HCT116 (cell line): ENCODE data around the gene DMD. TPM values are rescaled to one million over a fixed set of nuclear protein-coding genes. Genes with fewer than 3 reads are reported as not detected.

Experiments
- ATAC-seq: fragments of 200-7000 bp; cut with Tn5 transposase; 2 replicates; pipeline ENCODE4 v1.9.1; 2020; ENCODE audit warnings: mild to moderate bottlenecking, moderate library complexity
- BruUV-seq: library from RNA; stranded (reverse); fragments of 400-500 nt; replicated peaks from 2 replicates; lab custom pipeline; 2021; lab: Mats Ljungman, UMichigan
- CTCF ChIA-PET: fragments of 300-600 bp; sonication (Branson Sonifier 250); formaldehyde crosslinking; loops from one replicate; lab custom pipeline; 2021; ENCODE audit warnings: antibody characterized with exemption; lab: Charles Lee
- POLR2A ChIA-PET: fragments of 300-600, 350-600 bp; sonication (Branson Sonifier 250); formaldehyde crosslinking; loops from one replicate; lab custom pipeline; 2021; ENCODE audit warnings: antibody characterized with exemption; lab: Charles Lee
- RAD21 ChIA-PET, 2 experiments: fragments of 300-600 bp; sonication (Branson Sonifier 250); formaldehyde crosslinking; loops; one replicate each; lab custom pipeline; 2023; ENCODE audit warnings: low total read pairs in 2 of 2; ENCODE audit not compliant: uncharacterized antibody in 2 of 2, unreplicated experiment in 2 of 2, low non-redundant PET in 1 of 2; lab: Charles Lee
- DNase-seq: peaks from one replicate; pipeline ENCODE4 v3.0.0-alpha.2; 2010; ENCODE audit warnings: low read depth, low spot score
- H2AFZ ChIP-seq: fragments of 200-600 bp; shearing (Covaris generic), sonication (generic); 2 replicates; pipeline ENCODE4 v1.6.1; 2017; ENCODE audit warnings: low read depth, mixed run types, mixed read lengths, antibody characterized with exemption, low read length; ENCODE audit not compliant: poor library complexity, severe bottlenecking
- H3K27ac ChIP-seq: 2 replicates; pipeline ENCODE4 v1.5.1; 2012; ENCODE audit warnings: low read depth, low read length
- H3K27me3 ChIP-seq: fragments of 200-600 bp; sonication (generic); 2 replicates; pipeline ENCODE4 v1.6.1; 2016; ENCODE audit warnings: mixed run types, low read length, mixed read lengths; ENCODE audit not compliant: insufficient read depth
- H3K36me3 ChIP-seq, 2 experiments: fragments of 200-500 bp in 1 of 2; fragments of 200-600 bp in 1 of 2; sonication (Bioruptor generic) in 1 of 2; sonication (generic) in 1 of 2; 2 replicates each; pipeline versions ENCODE4 v1.5.1 to v1.6.1; 2014 to 2016; ENCODE audit warnings: low read length in 2 of 2, inconsistent platforms in 1 of 2, mixed read lengths in 1 of 2, mixed run types in 1 of 2; ENCODE audit not compliant: insufficient read depth in 2 of 2, control insufficient read depth in 1 of 2
- H3K4me1 ChIP-seq, 2 experiments: fragments of 200-600 bp in 1 of 2; sonication (generic) in 1 of 2; 2 replicates each; pipeline versions ENCODE4 v1.5.1 to v1.6.1; 2012 to 2017; ENCODE audit warnings: low read length in 2 of 2, inconsistent platforms in 1 of 2, mild to moderate bottlenecking in 1 of 2, mixed read lengths in 1 of 2, mixed run types in 1 of 2, moderate library complexity in 1 of 2; ENCODE audit not compliant: insufficient read depth in 2 of 2, control insufficient read depth in 1 of 2
- H3K4me2 ChIP-seq: fragments of 200-600 bp; sonication (generic); 2 replicates; pipeline ENCODE4 v1.6.1; 2017; ENCODE audit warnings: mixed run types, low read length, mixed read lengths
- H3K4me3 ChIP-seq, 2 experiments: fragments of 200-600 bp in 1 of 2; sonication (generic) in 1 of 2; replicated peaks in 1 of 2; 2 replicates each; pipeline ENCODE4 v1.5.1; 2011 to 2016; ENCODE audit warnings: low read length in 2 of 2, control low read depth in 1 of 2, low read depth in 1 of 2, mild to moderate bottlenecking in 1 of 2, mixed read lengths in 1 of 2, mixed run types in 1 of 2
- H3K79me2 ChIP-seq: fragments of 200-600 bp; sonication (generic); 2 replicates; pipeline ENCODE4 v1.6.1; 2017; ENCODE audit warnings: mild to moderate bottlenecking, mixed run types, low read length, moderate library complexity, mixed read lengths; ENCODE audit not compliant: insufficient read depth
- H3K9ac ChIP-seq: fragments of 200-600 bp; sonication (generic); 2 replicates; pipeline ENCODE4 v1.6.1; 2016; ENCODE audit warnings: low read length, mixed read lengths
- H3K9me2 ChIP-seq: fragments of 200-600 bp; sonication (generic), shearing (Covaris generic); 2 replicates; pipeline ENCODE4 v1.6.1; 2017; ENCODE audit warnings: mixed run types, mild to moderate bottlenecking, moderate library complexity; ENCODE audit not compliant: insufficient read depth
- H3K9me3 ChIP-seq, 2 experiments: fragments of 200-500 bp in 1 of 2; fragments of 200-600 bp in 1 of 2; sonication (Bioruptor generic) in 1 of 2; sonication (generic) in 1 of 2; 2 replicates each; pipeline ENCODE4 v1.6.1; 2014 to 2017; ENCODE audit warnings: low read length in 2 of 2, mixed read lengths in 2 of 2, inconsistent platforms in 1 of 2, low read depth in 1 of 2, mild to moderate bottlenecking in 1 of 2, mixed run types in 1 of 2, moderate library complexity in 1 of 2; ENCODE audit not compliant: control insufficient read depth in 1 of 2, insufficient read depth in 1 of 2
- H4K20me1 ChIP-seq: fragments of 200-600 bp; sonication (generic), shearing (Covaris generic); 2 replicates; pipeline ENCODE4 v1.6.1; 2017; ENCODE audit warnings: mixed run types, mild to moderate bottlenecking, moderate library complexity; ENCODE audit not compliant: insufficient read depth
- CBX3 ChIP-seq: IDR thresholded peaks from 2 replicates; pipeline ENCODE4 v1.6.1; 2012; ENCODE audit warnings: low read depth
- EGR1 ChIP-seq: IDR thresholded peaks from 2 replicates; pipeline ENCODE4 v1.6.1; 2012; ENCODE audit warnings: low read depth
- ELF1 ChIP-seq: IDR thresholded peaks from 2 replicates; pipeline ENCODE4 v1.6.1; 2012; ENCODE audit warnings: low read depth, borderline replicate concordance
- EZH2 ChIP-seq: fragments of 200-600 bp; sonication (generic); IDR thresholded peaks from 2 replicates; pipeline ENCODE4 v1.6.1; 2017; ENCODE audit warnings: antibody characterized with exemption, mixed run types
- JUND ChIP-seq: IDR thresholded peaks from 2 replicates; pipeline ENCODE4 v1.6.1; 2012
- POLR2A ChIP-seq: IDR thresholded peaks from 2 replicates; pipeline ENCODE4 v1.7.0; 2011; ENCODE audit warnings: borderline replicate concordance; ENCODE audit not compliant: insufficient read depth, insufficient read length; ENCODE audit errors: extremely low read depth
- POLR2AphosphoS5 ChIP-seq: IDR thresholded peaks from 2 replicates; pipeline ENCODE4 v1.6.1; 2011; ENCODE audit warnings: mild to moderate bottlenecking, low read depth, low read length, moderate library complexity
- SIN3A ChIP-seq: IDR thresholded peaks from 2 replicates; pipeline ENCODE4 v1.6.1; 2012; ENCODE audit warnings: low read depth
- SP1 ChIP-seq: IDR thresholded peaks from 2 replicates; pipeline ENCODE4 v1.6.1; 2012; ENCODE audit warnings: low read depth
- SRF ChIP-seq: IDR thresholded peaks from 2 replicates; pipeline ENCODE4 v1.6.1; 2012; ENCODE audit warnings: low read depth
- TCF7L2 ChIP-seq: IDR thresholded peaks from 2 replicates; pipeline ENCODE4 v1.7.0; 2011; ENCODE audit warnings: borderline replicate concordance, inconsistent platforms; ENCODE audit not compliant: insufficient read depth, insufficient read length; ENCODE audit errors: extremely low read depth
- YY1 ChIP-seq: IDR thresholded peaks from 2 replicates; pipeline ENCODE4 v1.6.1; 2011; ENCODE audit warnings: low read length, low read depth, moderate library complexity, mild to moderate bottlenecking; ENCODE audit not compliant: insufficient replicate concordance; ENCODE audit errors: extremely low read depth
- ZFX ChIP-seq: fragments of 450-650 bp; IDR thresholded peaks from 2 replicates; pipeline ENCODE4 v1.6.1; 2017
- intact Hi-C: fragments of 100-400 bp; cut with micrococcal nuclease; formaldehyde crosslinking; loops from 2 replicates; pipeline ENCODE4 v1.10.0; 2022
- total RNA-seq: library from RNA; stranded (reverse); gene quantifications from one replicate; pipeline ENCODE4 v1.2.1, GENCODE V29; 2021; ENCODE audit not compliant: unreplicated experiment
- TF ChIP-seq, protein P1 (sequence below), 3 experiments: fragments of 200-600 bp in 1 of 3; sonication (generic) in 1 of 3; IDR thresholded peaks in 2 of 3; conservative IDR thresholded peaks in 1 of 3; 2 replicates each; pipeline ENCODE4 v1.5.1; 2012 to 2017; ENCODE audit warnings: low read depth in 2 of 3, low read length in 2 of 3, antibody characterized with exemption in 1 of 3, borderline replicate concordance in 1 of 3, control low read depth in 1 of 3, mild to moderate bottlenecking in 1 of 3, mixed read lengths in 1 of 3, mixed run types in 1 of 3, moderate library complexity in 1 of 3; ENCODE audit not compliant: insufficient read depth in 1 of 3
- TF ChIP-seq, protein P2 (sequence below): IDR thresholded peaks from 2 replicates; pipeline ENCODE4 v1.6.1; 2012; ENCODE audit warnings: low read depth
- TF ChIP-seq, protein P3 (sequence below): IDR thresholded peaks from 2 replicates; pipeline ENCODE4 v1.6.1; 2012

Gene DMD
- total RNA-seq, 1 experiment from 2014 or later: 0.05 TPM

DNA sequence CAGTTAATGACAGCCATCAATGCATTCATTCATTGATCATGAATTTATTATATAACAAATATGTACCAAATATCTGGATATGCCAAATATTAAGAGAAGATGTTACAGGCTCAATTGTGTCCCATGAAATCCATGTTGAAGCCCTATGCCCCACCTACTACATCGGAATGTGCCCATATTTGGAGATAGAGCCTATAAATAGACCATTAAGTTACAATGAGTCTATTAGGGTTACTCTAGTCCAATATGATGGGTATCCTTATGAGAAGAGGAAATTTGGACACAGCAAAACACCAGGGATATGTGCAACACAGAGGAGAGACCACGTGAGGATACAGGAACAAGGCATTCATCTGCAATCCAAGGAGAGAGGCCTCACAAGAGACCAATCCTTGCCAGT, 634.5 kb downstream of the DMD start:
- Histone ChIP-seq H3K9me2 (no peaks in the 10 kb centered on the region), H3K9ac (no peak overlapping the region), H3K27me3 (no peaks in the 10 kb centered on the region), H3K79me2 (no peaks in the 10 kb centered on the region), H3K9me3 (no peaks in the 10 kb centered on the region), H3K36me3 (no peaks in the 10 kb centered on the region), H3K4me2 (no peak overlapping the region), H3K4me1 (no peaks in the 10 kb centered on the region), H4K20me1 (no peaks in the 10 kb centered on the region), H2AFZ (no peak overlapping the region), H3K4me3 (no peak overlapping the region), H3K27ac (no peak overlapping the region)
- ChIA-PET CTCF (no interaction called here), RAD21 (no interaction called here), POLR2A (no interaction called here)
- intact Hi-C loops: no loop called here
- no peak for TF ChIP-seq POLR2AphosphoS5
- no peak for TF ChIP-seq SRF
- TF ChIP-seq SIN3A: no peak
- no peak for TF ChIP-seq YY1
- no peak for TF ChIP-seq CBX3
- no peak for TF ChIP-seq EZH2
- TF ChIP-seq SP1: no peak
- TF ChIP-seq TCF7L2: no peak
- no TSS peak for BruUV-seq
- no peak for ATAC-seq
- DNase-seq: no peak

GRCh38 chrX:32572644-32573043, 638.7 kb downstream of the DMD start:
- H3K4me1 ChIP-seq: no peaks in the 10 kb centered on the region
- ChIA-PET CTCF (no interaction called here), RAD21 (no interaction called here), POLR2A (no interaction called here)
- intact Hi-C loops: no loop called here
- no peak overlapping the region for H3K27ac ChIP-seq
- no peak overlapping the region for H2AFZ ChIP-seq
- no peaks in the 10 kb centered on the region for H3K9me3 ChIP-seq
- no peaks in the 10 kb centered on the region for H3K36me3 ChIP-seq
- ATAC-seq: no peak
- no peak for DNase-seq
- no peak overlapping the region for H3K4me3 ChIP-seq
- H3K9ac ChIP-seq: no peak overlapping the region
- no peak overlapping the region for H3K4me2 ChIP-seq
- no peaks in the 10 kb centered on the region for H3K27me3 ChIP-seq
- no peaks in the 10 kb centered on the region for H3K79me2 ChIP-seq
- no peaks in the 10 kb centered on the region for H3K9me2 ChIP-seq
- H4K20me1 ChIP-seq: no peaks in the 10 kb centered on the region
- BruUV-seq: no TSS peak
- no peak for TF ChIP-seq SIN3A
- no peak for TF ChIP-seq CBX3
- no peak for TF ChIP-seq SP1
- no peak for TF ChIP-seq POLR2A
- TF ChIP-seq EGR1: no peak
- no peak for TF ChIP-seq JUND
- no peak for TF ChIP-seq ELF1
- TF ChIP-seq, protein P1, sequence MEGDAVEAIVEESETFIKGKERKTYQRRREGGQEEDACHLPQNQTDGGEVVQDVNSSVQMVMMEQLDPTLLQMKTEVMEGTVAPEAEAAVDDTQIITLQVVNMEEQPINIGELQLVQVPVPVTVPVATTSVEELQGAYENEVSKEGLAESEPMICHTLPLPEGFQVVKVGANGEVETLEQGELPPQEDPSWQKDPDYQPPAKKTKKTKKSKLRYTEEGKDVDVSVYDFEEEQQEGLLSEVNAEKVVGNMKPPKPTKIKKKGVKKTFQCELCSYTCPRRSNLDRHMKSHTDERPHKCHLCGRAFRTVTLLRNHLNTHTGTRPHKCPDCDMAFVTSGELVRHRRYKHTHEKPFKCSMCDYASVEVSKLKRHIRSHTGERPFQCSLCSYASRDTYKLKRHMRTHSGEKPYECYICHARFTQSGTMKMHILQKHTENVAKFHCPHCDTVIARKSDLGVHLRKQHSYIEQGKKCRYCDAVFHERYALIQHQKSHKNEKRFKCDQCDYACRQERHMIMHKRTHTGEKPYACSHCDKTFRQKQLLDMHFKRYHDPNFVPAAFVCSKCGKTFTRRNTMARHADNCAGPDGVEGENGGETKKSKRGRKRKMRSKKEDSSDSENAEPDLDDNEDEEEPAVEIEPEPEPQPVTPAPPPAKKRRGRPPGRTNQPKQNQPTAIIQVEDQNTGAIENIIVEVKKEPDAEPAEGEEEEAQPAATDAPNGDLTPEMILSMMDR (IDR thresholded peaks at IDR 0.05 in 2 of 3, conservative IDR thresholded peaks at IDR 0.05 in 1 of 3; ENCODE audit: borderline replicate concordance in 1 of 3, insufficient read depth in 1 of 3, low read depth in 2 of 3, low read length in 2 of 3): no peak
- TF ChIP-seq POLR2AphosphoS5: no peak
- TF ChIP-seq ZFX: no peak
- TF ChIP-seq YY1: no peak
- TF ChIP-seq, protein P2, sequence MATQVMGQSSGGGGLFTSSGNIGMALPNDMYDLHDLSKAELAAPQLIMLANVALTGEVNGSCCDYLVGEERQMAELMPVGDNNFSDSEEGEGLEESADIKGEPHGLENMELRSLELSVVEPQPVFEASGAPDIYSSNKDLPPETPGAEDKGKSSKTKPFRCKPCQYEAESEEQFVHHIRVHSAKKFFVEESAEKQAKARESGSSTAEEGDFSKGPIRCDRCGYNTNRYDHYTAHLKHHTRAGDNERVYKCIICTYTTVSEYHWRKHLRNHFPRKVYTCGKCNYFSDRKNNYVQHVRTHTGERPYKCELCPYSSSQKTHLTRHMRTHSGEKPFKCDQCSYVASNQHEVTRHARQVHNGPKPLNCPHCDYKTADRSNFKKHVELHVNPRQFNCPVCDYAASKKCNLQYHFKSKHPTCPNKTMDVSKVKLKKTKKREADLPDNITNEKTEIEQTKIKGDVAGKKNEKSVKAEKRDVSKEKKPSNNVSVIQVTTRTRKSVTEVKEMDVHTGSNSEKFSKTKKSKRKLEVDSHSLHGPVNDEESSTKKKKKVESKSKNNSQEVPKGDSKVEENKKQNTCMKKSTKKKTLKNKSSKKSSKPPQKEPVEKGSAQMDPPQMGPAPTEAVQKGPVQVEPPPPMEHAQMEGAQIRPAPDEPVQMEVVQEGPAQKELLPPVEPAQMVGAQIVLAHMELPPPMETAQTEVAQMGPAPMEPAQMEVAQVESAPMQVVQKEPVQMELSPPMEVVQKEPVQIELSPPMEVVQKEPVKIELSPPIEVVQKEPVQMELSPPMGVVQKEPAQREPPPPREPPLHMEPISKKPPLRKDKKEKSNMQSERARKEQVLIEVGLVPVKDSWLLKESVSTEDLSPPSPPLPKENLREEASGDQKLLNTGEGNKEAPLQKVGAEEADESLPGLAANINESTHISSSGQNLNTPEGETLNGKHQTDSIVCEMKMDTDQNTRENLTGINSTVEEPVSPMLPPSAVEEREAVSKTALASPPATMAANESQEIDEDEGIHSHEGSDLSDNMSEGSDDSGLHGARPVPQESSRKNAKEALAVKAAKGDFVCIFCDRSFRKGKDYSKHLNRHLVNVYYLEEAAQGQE: no peak
- TF ChIP-seq, protein P3, sequence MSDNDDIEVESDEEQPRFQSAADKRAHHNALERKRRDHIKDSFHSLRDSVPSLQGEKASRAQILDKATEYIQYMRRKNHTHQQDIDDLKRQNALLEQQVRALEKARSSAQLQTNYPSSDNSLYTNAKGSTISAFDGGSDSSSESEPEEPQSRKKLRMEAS: no peak
- no peak for TF ChIP-seq SRF
- no peak for TF ChIP-seq EZH2
